H9 (cell line): Measurements from ENCODE around the gene NPAS3. TPM values are rescaled to one million over a fixed set of nuclear protein-coding genes. Genes with fewer than 3 reads are reported as not detected.

Experiments
- DNase-seq: peaks from one replicate; pipeline ENCODE4 v3.0.0-alpha.2; 2017
- H2AFZ ChIP-seq: one replicate; pipeline ENCODE4 v1.6.1; 2013; ENCODE audit warnings: mild to moderate bottlenecking, low read length, control low read depth, moderate library complexity
- H2AK5ac ChIP-seq: 2 replicates; pipeline ENCODE4 v1.6.1; 2013; ENCODE audit warnings: low read length, control low read depth, mixed read lengths; ENCODE audit not compliant: insufficient read length
- H2BK120ac ChIP-seq: one replicate; pipeline ENCODE4 v1.6.1; 2013; ENCODE audit warnings: low read depth, mild to moderate bottlenecking, low read length, control low read depth, inconsistent platforms; ENCODE audit not compliant: poor library complexity, severe bottlenecking
- H2BK12ac ChIP-seq: 2 replicates; pipeline ENCODE4 v1.6.1; 2013; ENCODE audit warnings: low read length, control low read depth, mixed read lengths, low read depth; ENCODE audit not compliant: insufficient read length
- H2BK15ac ChIP-seq: 2 replicates; pipeline ENCODE4 v1.6.1; 2013; ENCODE audit warnings: low read depth, low read length, control low read depth
- H2BK20ac ChIP-seq: one replicate; pipeline ENCODE4 v1.6.1; 2013; ENCODE audit warnings: low read depth, mild to moderate bottlenecking, low read length, control low read depth, inconsistent platforms; ENCODE audit not compliant: poor library complexity, severe bottlenecking
- H2BK5ac ChIP-seq: 2 replicates; pipeline ENCODE4 v1.6.1; 2013; ENCODE audit warnings: low read length, control low read depth, mixed read lengths; ENCODE audit not compliant: insufficient read length
- H3K14ac ChIP-seq: 2 replicates; pipeline ENCODE4 v1.6.1; 2013; ENCODE audit warnings: low read length, control low read depth; ENCODE audit not compliant: insufficient read depth
- H3K18ac ChIP-seq: 2 replicates; pipeline ENCODE4 v1.6.1; 2013; ENCODE audit warnings: low read depth, mild to moderate bottlenecking, mixed read lengths, low read length, control low read depth; ENCODE audit not compliant: insufficient read length
- H3K23ac ChIP-seq: 2 replicates; pipeline ENCODE4 v1.6.1; 2013; ENCODE audit warnings: low read length, control low read depth, mixed read lengths, low read depth; ENCODE audit not compliant: insufficient read length
- H3K23me2 ChIP-seq: 2 replicates; pipeline ENCODE4 v1.6.1; 2013; ENCODE audit warnings: low read depth, mild to moderate bottlenecking, mixed read lengths, low read length, control low read depth; ENCODE audit not compliant: insufficient read length, poor library complexity, severe bottlenecking
- H3K27ac ChIP-seq: 2 replicates; pipeline ENCODE4 v1.5.1; 2013; ENCODE audit warnings: low read length, control low read depth, mixed read lengths, low read depth; ENCODE audit not compliant: insufficient read length
- H3K27me3 ChIP-seq: 2 replicates; pipeline ENCODE4 v1.6.1; 2013; ENCODE audit warnings: low read length, control low read depth, inconsistent platforms; ENCODE audit not compliant: insufficient read depth
- H3K4ac ChIP-seq: 2 replicates; pipeline ENCODE4 v1.6.1; 2013; ENCODE audit warnings: low read depth, mild to moderate bottlenecking, control low read depth, inconsistent platforms, low read length, moderate library complexity
- H3K4me1 ChIP-seq: 2 replicates; pipeline ENCODE4 v1.6.1; 2013; ENCODE audit warnings: low read length, control low read depth, inconsistent platforms; ENCODE audit not compliant: insufficient read depth
- H3K4me2 ChIP-seq: 2 replicates; pipeline ENCODE4 v1.6.1; 2013; ENCODE audit warnings: low read length, control low read depth, mixed read lengths; ENCODE audit not compliant: insufficient read length, insufficient read depth
- H3K56ac ChIP-seq: 2 replicates; pipeline ENCODE4 v1.6.1; 2013; ENCODE audit warnings: low read depth, mild to moderate bottlenecking, mixed read lengths, low read length, control low read depth; ENCODE audit not compliant: insufficient read length
- H3K79me1 ChIP-seq: 2 replicates; pipeline ENCODE4 v1.6.1; 2013; ENCODE audit warnings: low read depth, mild to moderate bottlenecking, moderate library complexity, low read length, control low read depth, inconsistent platforms; ENCODE audit not compliant: insufficient read depth, poor library complexity, severe bottlenecking
- H3K79me2 ChIP-seq: 2 replicates; pipeline ENCODE4 v1.6.1; 2013; ENCODE audit warnings: low read length, control low read depth, inconsistent platforms; ENCODE audit not compliant: insufficient read depth
- H3K9ac ChIP-seq: 2 replicates; pipeline ENCODE4 v1.6.1; 2013; ENCODE audit warnings: low read length, control low read depth, mixed read lengths; ENCODE audit not compliant: insufficient read length; ENCODE audit errors: extremely low read depth
- H3K9me3 ChIP-seq: one replicate; pipeline ENCODE4 v1.6.1; 2013; ENCODE audit warnings: low read depth, low read length, inconsistent platforms; ENCODE audit not compliant: control insufficient read depth
- H3T11ph ChIP-seq: one replicate; pipeline ENCODE4 v1.6.1; 2013; ENCODE audit warnings: mild to moderate bottlenecking, low read length, control low read depth, inconsistent platforms
- H4K20me1 ChIP-seq: one replicate; pipeline ENCODE4 v1.6.1; 2013; ENCODE audit not compliant: control insufficient read depth, insufficient read length, insufficient read depth
- H4K5ac ChIP-seq: 2 replicates; pipeline ENCODE4 v1.6.1; 2013; ENCODE audit warnings: low read depth, mild to moderate bottlenecking, mixed read lengths, low read length, control low read depth; ENCODE audit not compliant: insufficient read length
- H4K8ac ChIP-seq: replicated peaks from 2 replicates; pipeline ENCODE4 v1.6.1; 2013; ENCODE audit warnings: low read length, control low read depth, mixed read lengths, low read depth; ENCODE audit not compliant: insufficient read length
- H4K91ac ChIP-seq: 2 replicates; pipeline ENCODE4 v1.6.1; 2013; ENCODE audit warnings: low read depth, mild to moderate bottlenecking, moderate library complexity, mixed read lengths, low read length, control low read depth; ENCODE audit not compliant: insufficient read length
- H3K27ac Mint-ChIP-seq, 3 experiments: 2 replicates in 2 of 3; 3 replicates in 1 of 3; pipeline ENCODE4 v1.8.0; 2020 to 2021; ENCODE audit warnings: mixed read lengths in 3 of 3, mild to moderate bottlenecking in 1 of 3, moderate library complexity in 1 of 3
- H3K27me3 Mint-ChIP-seq: 2 replicates; pipeline ENCODE4 v1.8.0; 2021; ENCODE audit warnings: low read depth, mild to moderate bottlenecking, moderate library complexity, mixed read lengths
- H3K36me3 Mint-ChIP-seq, 3 experiments: 2 replicates in 2 of 3; 3 replicates in 1 of 3; pipeline ENCODE4 v1.8.0; 2020 to 2021; ENCODE audit warnings: low read depth in 3 of 3, mixed read lengths in 3 of 3; ENCODE audit not compliant: insufficient read depth in 1 of 3
- H3K4me1 Mint-ChIP-seq, 2 experiments: 2 replicates each; pipeline ENCODE4 v1.8.0; 2020; ENCODE audit warnings: mixed read lengths in 2 of 2
- H3K4me3 Mint-ChIP-seq, 2 experiments: 2 replicates in 1 of 2; 3 replicates in 1 of 2; pipeline ENCODE4 v1.8.0; 2020 to 2021; ENCODE audit warnings: mild to moderate bottlenecking in 2 of 2, mixed read lengths in 2 of 2, moderate library complexity in 1 of 2
- H3K9me3 Mint-ChIP-seq, 2 experiments: 2 replicates in 1 of 2; 3 replicates in 1 of 2; pipeline ENCODE4 v1.8.0; 2020; ENCODE audit warnings: mild to moderate bottlenecking in 2 of 2, mixed read lengths in 2 of 2, moderate library complexity in 1 of 2
- CTCF ChIP-seq: fragments of 200-600 bp; sonication (generic); conservative IDR thresholded peaks from 3 replicates; pipeline ENCODE4 v1.8.0; 2021; ENCODE audit warnings: antibody characterized with exemption, mild to moderate bottlenecking
- WGBS: extraction: QIAGEN DNeasy Blood & Tissue Kit; methylation state at CpG from one replicate; pipeline ENCODE4 v1.1.7; 2013; ENCODE audit warnings: missing lambda C conversion rate, low lambda C conversion rate, mixed read lengths; ENCODE audit not compliant: insufficient read length; ENCODE audit errors: extremely low coverage; 5-methylcytosine and 5-hydroxymethylcytosine counted together
- total RNA-seq: library from RNA; stranded (reverse); gene quantifications from 2 replicates; pipeline ENCODE4 v1.2.1, GENCODE V29; 2021

NPAS3 gene
- total RNA-seq, 1 experiment from 2014 or later: 0.17 TPM

DNA sequence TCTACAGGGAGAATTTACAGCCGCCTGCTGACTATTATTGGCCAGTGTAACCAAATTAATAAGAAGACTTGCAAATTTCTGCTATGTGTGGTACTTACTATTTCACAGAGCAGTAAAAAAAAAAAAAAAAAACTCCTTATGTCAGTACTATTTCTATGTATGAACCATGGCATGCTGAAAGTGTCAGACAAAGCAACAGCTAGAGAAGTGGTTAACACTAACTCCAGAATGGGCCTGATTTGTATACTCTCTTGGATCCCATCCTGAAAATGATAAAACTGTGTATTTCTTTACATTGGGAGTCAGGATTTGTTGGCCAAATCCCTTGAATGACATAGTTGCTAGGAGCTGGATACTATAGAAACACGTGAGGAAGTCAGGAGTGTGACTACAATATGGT is 595.4 kb downstream of the NPAS3 start:
- Histone ChIP-seq H3K79me2 (no peaks in the 10 kb centered on the region), H3K4me2 (no peak overlapping the region), H3T11ph (no peak overlapping the region), H3K9ac (no peak overlapping the region), H2AFZ (no peak overlapping the region), H2BK120ac (no peak overlapping the region), H3K27ac (no peak overlapping the region), H4K91ac (no peak overlapping the region), H3K79me1 (no peaks in the 10 kb centered on the region), H3K27me3 (no peaks in the 10 kb centered on the region; the same call in 1 of the 2 replicates), H4K5ac (no peak overlapping the region), H2BK20ac (no peak overlapping the region), H3K23ac (no peak overlapping the region), H3K4ac (no peak overlapping the region), H3K18ac (no peak overlapping the region), H2BK15ac (no peak overlapping the region), H3K23me2 (no peaks in the 10 kb centered on the region), H4K8ac (no peak overlapping the region), H3K9me3 (no peaks in the 10 kb centered on the region), H2AK5ac (no peak overlapping the region), H3K14ac (no peak overlapping the region), H3K56ac (no peak overlapping the region), H4K20me1 (no peaks in the 10 kb centered on the region), H2BK12ac (no peak overlapping the region), H2BK5ac (no peak overlapping the region), H3K4me1 (no peaks in the 10 kb centered on the region)
- H3K4me3 Mint-ChIP-seq: no peak overlapping the region
- no peak for DNase-seq
- no peaks in the 10 kb centered on the region for H3K9me3 Mint-ChIP-seq
- no peak overlapping the region for H3K27ac Mint-ChIP-seq
- H3K36me3 Mint-ChIP-seq: no peaks in the 10 kb centered on the region
- no peaks in the 10 kb centered on the region for H3K27me3 Mint-ChIP-seq
- no peak for TF ChIP-seq CTCF
- WGBS: no CpG with 5 or more reads among the region's 2 CpGs
- peaks cover 4 to 5% of the 10 kb centered on the region in 2 experiments; a peak in 3 of 4 replicates for H3K4me1 Mint-ChIP-seq
